Hepatic stellate cell (primary cell): ENCODE data around the gene ACOD1.

Experiments used
- DNase-seq: peaks from one replicate; pipeline ENCODE4 v3.0.0; 2011; ENCODE audit warnings: low spot score

ACOD1 gene

GRCh38 chr13:76991796-76992547, 43.7 kb downstream of the ACOD1 start, which contains the start of gene CLN5:
TSS of gene CLN5 (plus strand) at chr13:76992081. CDS start at chr13:76992099, 18 bp downstream.
- peak; percentile 94 for DNase-seq

GRCh38 chr13:76992548-76993001, 44.3 kb downstream of the ACOD1 start:
- peak; percentile 22 for DNase-seq

GRCh38 chr13:76993021-76993420, 44.7 kb downstream of the ACOD1 start:
- peak; percentile 15 for DNase-seq

- DNase-seq, result no peak
Observed at GRCh38 chr13:76993473-76993872, 45.2 kb downstream of the ACOD1 start.

GRCh38 chr13:76994281-76994680, 46.0 kb downstream of the ACOD1 start:
- DNase-seq, result no peak

GRCh38 chr13:77000475-77000874, 52.2 kb downstream of the ACOD1 start:
- no peak for DNase-seq

- DNase-seq, result no peak
Observed at GRCh38 chr13:77001540-77001939, 53.2 kb downstream of the ACOD1 start.

- DNase-seq, result no peak
Observed at GRCh38 chr13:77001963-77002587, 53.8 kb downstream of the ACOD1 start.

GRCh38 chr13:77002590-77003190, 54.4 kb downstream of the ACOD1 start:
- no peak for DNase-seq
